GM20431 (cell line): Measurements from ENCODE around the gene KCNJ9.

Experiments
- in situ Hi-C: fragments of 300-500 bp; cut with MseI, MboI; formaldehyde crosslinking; loops from one replicate; pipeline ENCODE4 v1.15.0; 2020; ENCODE audit warnings: low sequenced_read_pairs; ENCODE audit not compliant: unreplicated experiment

The KCNJ9 gene

GRCh38 chr1:160085686-160086455, 4.5 kb downstream of the KCNJ9 start:
- in situ Hi-C loops: no loop called here

- in situ Hi-C loops: no loop called here
Observed at GRCh38 chr1:160086456-160086892, 5.1 kb downstream of the KCNJ9 start.

- in situ Hi-C loops: no loop called here
Observed at GRCh38 chr1:160087118-160087662, 5.9 kb downstream of the KCNJ9 start.

GRCh38 chr1:160089883-160090282, 8.5 kb downstream of the KCNJ9 start:
- in situ Hi-C loops: no loop called here

GRCh38 chr1:160090760-160091159, 9.4 kb downstream of the KCNJ9 start:
- in situ Hi-C loops: no loop called here

GRCh38 chr1:160091666-160092223, 10.4 kb downstream of the KCNJ9 start:
- in situ Hi-C loops: no loop called here

GRCh38 chr1:160092366-160093068, 11.2 kb downstream of the KCNJ9 start:
- in situ Hi-C loops: no loop called here

- in situ Hi-C loops: no loop called here
Observed at GRCh38 chr1:160093069-160093395, 11.7 kb downstream of the KCNJ9 start.

- in situ Hi-C loops: no loop called here
Observed at GRCh38 chr1:160093624-160094290, 12.4 kb downstream of the KCNJ9 start.

- in situ Hi-C loops: no loop called here
Observed at GRCh38 chr1:160094291-160094625, 12.9 kb downstream of the KCNJ9 start.

- in situ Hi-C loops: no loop called here
Observed at GRCh38 chr1:160094806-160095205, 13.5 kb downstream of the KCNJ9 start.

GRCh38 chr1:160095382-160096105, 14.2 kb downstream of the KCNJ9 start:
- in situ Hi-C loops: no loop called here

GRCh38 chr1:160096274-160097116, 15.2 kb downstream of the KCNJ9 start:
- in situ Hi-C loops: no loop called here

- in situ Hi-C loops: no loop called here
Observed at GRCh38 chr1:160097151-160097910, 16.0 kb downstream of the KCNJ9 start.

GRCh38 chr1:160097911-160098851, 16.8 kb downstream of the KCNJ9 start, which contains the start of gene IGSF8:
TSS of gene IGSF8 (minus strand) at chr1:160098619. CDS start at chr1:160098472, 147 bp downstream.
- in situ Hi-C loops: no loop called here

GRCh38 chr1:160098852-160099561, 17.7 kb downstream of the KCNJ9 start:
- in situ Hi-C loops: no loop called here
